ENCODE results near the gene ZBP1.

DNA sequence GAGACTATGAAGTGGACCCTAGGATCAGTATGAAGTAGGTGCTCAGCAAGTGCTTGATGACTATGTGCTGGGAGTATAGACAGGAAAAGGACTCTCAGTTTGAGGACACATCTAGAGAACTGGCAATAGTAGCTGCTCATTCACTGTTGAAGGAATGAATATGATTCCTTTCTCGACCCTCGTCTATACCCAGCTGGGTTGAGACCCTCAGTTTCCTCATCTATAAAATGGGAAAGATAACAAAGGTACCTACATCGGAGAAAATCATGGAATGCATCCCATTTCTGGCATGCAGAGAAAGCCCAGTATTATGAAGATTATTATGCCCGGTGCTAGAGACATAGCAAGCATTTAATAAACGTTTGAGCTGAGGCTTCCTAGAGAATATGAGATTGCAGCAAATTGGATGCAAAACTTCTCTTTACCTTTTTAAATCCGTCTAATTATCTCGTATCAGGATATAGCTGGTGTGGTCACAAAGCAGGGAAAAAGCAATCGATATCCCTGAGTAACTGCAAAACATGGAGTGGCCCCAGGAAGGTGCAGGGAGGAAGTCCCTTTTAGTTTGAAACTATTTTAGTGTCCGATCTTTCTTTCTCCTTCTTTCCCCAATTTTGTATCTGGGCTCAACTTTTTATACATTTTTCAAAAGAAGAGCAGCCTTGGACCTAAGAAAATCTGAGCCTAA is 62.2 kb downstream of the ZBP1 start:
- TF ChIP-seq, protein P1, sequence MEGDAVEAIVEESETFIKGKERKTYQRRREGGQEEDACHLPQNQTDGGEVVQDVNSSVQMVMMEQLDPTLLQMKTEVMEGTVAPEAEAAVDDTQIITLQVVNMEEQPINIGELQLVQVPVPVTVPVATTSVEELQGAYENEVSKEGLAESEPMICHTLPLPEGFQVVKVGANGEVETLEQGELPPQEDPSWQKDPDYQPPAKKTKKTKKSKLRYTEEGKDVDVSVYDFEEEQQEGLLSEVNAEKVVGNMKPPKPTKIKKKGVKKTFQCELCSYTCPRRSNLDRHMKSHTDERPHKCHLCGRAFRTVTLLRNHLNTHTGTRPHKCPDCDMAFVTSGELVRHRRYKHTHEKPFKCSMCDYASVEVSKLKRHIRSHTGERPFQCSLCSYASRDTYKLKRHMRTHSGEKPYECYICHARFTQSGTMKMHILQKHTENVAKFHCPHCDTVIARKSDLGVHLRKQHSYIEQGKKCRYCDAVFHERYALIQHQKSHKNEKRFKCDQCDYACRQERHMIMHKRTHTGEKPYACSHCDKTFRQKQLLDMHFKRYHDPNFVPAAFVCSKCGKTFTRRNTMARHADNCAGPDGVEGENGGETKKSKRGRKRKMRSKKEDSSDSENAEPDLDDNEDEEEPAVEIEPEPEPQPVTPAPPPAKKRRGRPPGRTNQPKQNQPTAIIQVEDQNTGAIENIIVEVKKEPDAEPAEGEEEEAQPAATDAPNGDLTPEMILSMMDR (conservative IDR thresholded peaks at IDR 0.05; ENCODE audit: low read depth, low read length) = no peak
- TF ChIP-seq EZH2 (IDR thresholded peaks at IDR 0.05; ENCODE audit: low read length, unreplicated experiment) (no peak), EZH2phosphoT487 (IDR thresholded peaks at IDR 0.05; ENCODE audit: borderline replicate concordance, low read length) (no peak)
